Skeletal muscle tissue (tissue), 4 donors: Measurements from ENCODE around the gene SRGAP3. TPM values are rescaled to one million over a fixed set of nuclear protein-coding genes. Genes with fewer than 3 reads are reported as not detected.
A peak's percentile ranks its signal among the peaks of the same experiment; 100 is the strongest.
"Not testable (repeated sequence)": the region's sequence is repeated elsewhere in the genome, so short reads cannot be mapped to it uniquely, and the experiment has no call there.

Source experiments
- H3K27ac ChIP-seq: one replicate; pipeline ENCODE4 v1.7.0; 2013; ENCODE audit warnings: mild to moderate bottlenecking, low read depth, low read length, inconsistent platforms
- H3K27me3 ChIP-seq, 3 donors: one replicate each; pipeline ENCODE4 v1.7.0; 2013; ENCODE audit warnings: low read length in 3 of 3; ENCODE audit not compliant: control insufficient read depth in 3 of 3, insufficient read depth in 3 of 3
- H3K36me3 ChIP-seq, 3 donors: one replicate each; pipeline ENCODE4 v1.7.0; 2013; ENCODE audit warnings: low read length in 3 of 3; ENCODE audit not compliant: control insufficient read depth in 3 of 3, insufficient read depth in 3 of 3
- H3K4me1 ChIP-seq, 3 donors: one replicate each; pipeline ENCODE4 v1.7.0; 2013; ENCODE audit warnings: low read length in 3 of 3, mild to moderate bottlenecking in 3 of 3; ENCODE audit not compliant: control insufficient read depth in 3 of 3, insufficient read depth in 3 of 3
- H3K4me3 ChIP-seq, 3 donors: one replicate each; pipeline ENCODE4 v1.7.0; 2013; ENCODE audit warnings: low read length in 3 of 3
- H3K9ac ChIP-seq, 3 donors: one replicate each; pipeline ENCODE4 v1.7.0; 2013; ENCODE audit warnings: low read length in 3 of 3, mild to moderate bottlenecking in 3 of 3, moderate library complexity in 2 of 3, low read depth in 1 of 3
- H3K9me3 ChIP-seq, 3 donors: one replicate each; pipeline ENCODE4 v1.7.0; 2013; ENCODE audit warnings: low read length in 3 of 3; ENCODE audit not compliant: control insufficient read depth in 3 of 3
- total RNA-seq: library from RNA; depleted of rRNA; stranded (reverse); fragments of >200 nt; gene quantifications from one replicate; pipeline ENCODE4 v1.2.3, GENCODE V29; 2014
- donor health status: Osteomylitis.

Gene SRGAP3
- total RNA-seq = 15.7 TPM

- H3K9ac ChIP-seq = peak within 1 kb of the TSS; percentile 63 to 87 (median 69)
- H3K9me3 ChIP-seq = no peaks in the 10 kb centered on the region
- no peaks in the 10 kb centered on the region for H3K27me3 ChIP-seq
- peak within 1 kb of the TSS; percentile 79 for H3K27ac ChIP-seq
- peak within 1 kb of the TSS; percentile 81 to 86 (median 83) for H3K4me3 ChIP-seq
- no peaks in the 10 kb centered on the region for H3K36me3 ChIP-seq
- peaks cover 33 to 48% (median 42%) of the 10 kb centered on the region in 3 donors for H3K4me1 ChIP-seq
These were observed at the start of gene SRGAP3 for GRCh38 chr3:9249273-9250192. Gene SRGAP3 (minus strand): TSS chr3:9249646. CDS start chr3:9248951, 695 bp downstream.

- Histone ChIP-seq H3K9ac (no peak overlapping the region), H3K27ac (no peak overlapping the region), H3K36me3 (no peaks in the 10 kb centered on the region), H3K9me3 (no peaks in the 10 kb centered on the region), H3K27me3 (no peaks in the 10 kb centered on the region), H3K4me3 (no peak overlapping the region), H3K4me1 (peaks cover 4 to 5% (median 4%) of the 10 kb centered on the region in 3 donors)
These were observed 48.8 kb upstream of the SRGAP3 start for GRCh38 chr3:9298236-9298635.

GRCh38 chr3:9296241-9296640, 46.8 kb upstream of the SRGAP3 start:
- no peak overlapping the region for H3K27ac ChIP-seq
- no peaks in the 10 kb centered on the region for H3K9me3 ChIP-seq
- no peaks in the 10 kb centered on the region for H3K36me3 ChIP-seq
- no peaks in the 10 kb centered on the region for H3K4me1 ChIP-seq
- no peak overlapping the region for H3K4me3 ChIP-seq
- no peak overlapping the region for H3K9ac ChIP-seq
- no peaks in the 10 kb centered on the region for H3K27me3 ChIP-seq

- no peaks in the 10 kb centered on the region for H3K27me3 ChIP-seq
- no peaks in the 10 kb centered on the region for H3K4me1 ChIP-seq
- H3K9me3 ChIP-seq = no peaks in the 10 kb centered on the region
- H3K4me3 ChIP-seq = no peak overlapping the region
- no peak overlapping the region for H3K9ac ChIP-seq
- no peak overlapping the region for H3K27ac ChIP-seq
- H3K36me3 ChIP-seq = no peaks in the 10 kb centered on the region
These were observed 45.6 kb upstream of the SRGAP3 start for GRCh38 chr3:9295007-9295406.

GRCh38 chr3:9293953-9294352, 44.5 kb upstream of the SRGAP3 start:
- H3K9ac ChIP-seq, H3K36me3 ChIP-seq, H3K27ac ChIP-seq, H3K27me3 ChIP-seq, H3K4me3 ChIP-seq, H3K9me3 ChIP-seq, H3K4me1 ChIP-seq: not testable (repeated sequence)

GRCh38 chr3:9293076-9293475, 43.6 kb upstream of the SRGAP3 start:
- no peaks in the 10 kb centered on the region for H3K36me3 ChIP-seq
- H3K27me3 ChIP-seq = no peaks in the 10 kb centered on the region
- no peaks in the 10 kb centered on the region for H3K4me1 ChIP-seq
- no peak overlapping the region for H3K4me3 ChIP-seq
- no peak overlapping the region for H3K27ac ChIP-seq
- no peak overlapping the region for H3K9ac ChIP-seq
- H3K9me3 ChIP-seq = no peaks in the 10 kb centered on the region

- H3K36me3 ChIP-seq = no peaks in the 10 kb centered on the region
- no peak overlapping the region for H3K27ac ChIP-seq
- H3K27me3 ChIP-seq = no peaks in the 10 kb centered on the region
- H3K4me3 ChIP-seq = no peak overlapping the region
- no peaks in the 10 kb centered on the region for H3K4me1 ChIP-seq
- H3K9ac ChIP-seq = no peak overlapping the region
- H3K9me3 ChIP-seq = no peaks in the 10 kb centered on the region
These were observed 43.1 kb upstream of the SRGAP3 start for GRCh38 chr3:9292516-9292915.

GRCh38 chr3:9291821-9292410, 42.5 kb upstream of the SRGAP3 start:
- no peak overlapping the region for H3K9ac ChIP-seq
- no peaks in the 10 kb centered on the region for H3K36me3 ChIP-seq
- H3K4me3 ChIP-seq = no peak overlapping the region
- no peaks in the 10 kb centered on the region for H3K9me3 ChIP-seq
- no peaks in the 10 kb centered on the region for H3K4me1 ChIP-seq
- H3K27ac ChIP-seq = no peak overlapping the region
- no peaks in the 10 kb centered on the region for H3K27me3 ChIP-seq

GRCh38 chr3:9290566-9290965, 41.1 kb upstream of the SRGAP3 start:
- no peak overlapping the region for H3K27ac ChIP-seq
- no peaks in the 10 kb centered on the region for H3K27me3 ChIP-seq
- H3K4me1 ChIP-seq = no peaks in the 10 kb centered on the region

GRCh38 chr3:9281533-9281932, 32.1 kb upstream of the SRGAP3 start:
- H3K36me3 ChIP-seq, H3K4me1 ChIP-seq, H3K9me3 ChIP-seq, H3K4me3 ChIP-seq, H3K9ac ChIP-seq, H3K27ac ChIP-seq, H3K27me3 ChIP-seq: not testable (repeated sequence)

More at GRCh38 chr3:9290566-9290965, 41.1 kb upstream of the SRGAP3 start:
- Histone ChIP-seq H3K9ac (no peak overlapping the region), H3K4me3 (no peak overlapping the region), H3K36me3 (no peaks in the 10 kb centered on the region), H3K9me3 (no peaks in the 10 kb centered on the region)
